DND-41 (cell line): Measurements from ENCODE around the gene LYRM2.

Experiments
- EZH2 ChIP-seq: IDR thresholded peaks from 3 replicates; pipeline ENCODE4 v1.6.1; 2012; ENCODE audit warnings: borderline replicate concordance, low read depth, mild to moderate bottlenecking, moderate library complexity, low read length, inconsistent platforms; ENCODE audit not compliant: severe bottlenecking
- TF ChIP-seq, protein P1 (sequence below): IDR thresholded peaks from 2 replicates; pipeline ENCODE4 v1.5.1; 2012; ENCODE audit warnings: borderline replicate concordance, low read length, moderate library complexity, mild to moderate bottlenecking; ENCODE audit not compliant: poor library complexity, severe bottlenecking; ENCODE audit errors: extremely low read depth

DNA sequence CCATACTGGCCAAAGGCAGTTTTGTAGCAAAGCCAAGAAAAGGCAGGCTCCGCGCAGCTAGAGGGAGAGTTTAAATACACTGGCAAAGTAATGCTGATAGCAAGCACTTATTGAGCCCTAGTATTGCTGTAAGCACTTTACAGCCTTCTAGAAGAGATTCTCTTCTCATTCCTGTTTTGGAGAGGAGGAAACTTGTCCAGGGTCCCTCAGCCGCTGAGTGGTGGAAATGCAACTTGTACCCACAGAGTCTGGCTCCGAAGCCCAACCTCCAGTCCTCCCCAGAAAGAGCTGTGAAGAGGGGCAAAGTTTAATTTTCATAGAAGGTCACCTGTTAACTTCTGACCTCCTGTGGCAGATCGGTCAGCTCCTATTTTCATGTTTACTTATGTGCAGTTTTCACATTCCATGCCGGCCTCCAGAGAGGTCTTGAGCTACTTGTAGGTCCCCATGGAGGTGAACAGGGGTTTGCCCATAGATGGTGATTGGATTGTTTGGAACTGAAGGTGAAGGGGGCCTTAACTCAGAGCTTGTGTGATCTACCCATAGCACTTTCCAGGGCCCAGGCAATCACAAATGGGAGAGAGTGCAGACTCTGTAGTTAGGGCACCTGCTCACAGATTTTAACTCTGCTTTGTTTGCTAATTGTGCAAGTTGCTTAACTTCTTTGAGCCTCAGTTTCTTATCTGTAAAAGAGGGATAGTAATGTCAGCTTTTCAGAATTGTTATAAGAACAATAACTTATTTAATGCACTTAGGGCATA is 70.7 kb downstream of the LYRM2 start:
- TF ChIP-seq, protein P1, sequence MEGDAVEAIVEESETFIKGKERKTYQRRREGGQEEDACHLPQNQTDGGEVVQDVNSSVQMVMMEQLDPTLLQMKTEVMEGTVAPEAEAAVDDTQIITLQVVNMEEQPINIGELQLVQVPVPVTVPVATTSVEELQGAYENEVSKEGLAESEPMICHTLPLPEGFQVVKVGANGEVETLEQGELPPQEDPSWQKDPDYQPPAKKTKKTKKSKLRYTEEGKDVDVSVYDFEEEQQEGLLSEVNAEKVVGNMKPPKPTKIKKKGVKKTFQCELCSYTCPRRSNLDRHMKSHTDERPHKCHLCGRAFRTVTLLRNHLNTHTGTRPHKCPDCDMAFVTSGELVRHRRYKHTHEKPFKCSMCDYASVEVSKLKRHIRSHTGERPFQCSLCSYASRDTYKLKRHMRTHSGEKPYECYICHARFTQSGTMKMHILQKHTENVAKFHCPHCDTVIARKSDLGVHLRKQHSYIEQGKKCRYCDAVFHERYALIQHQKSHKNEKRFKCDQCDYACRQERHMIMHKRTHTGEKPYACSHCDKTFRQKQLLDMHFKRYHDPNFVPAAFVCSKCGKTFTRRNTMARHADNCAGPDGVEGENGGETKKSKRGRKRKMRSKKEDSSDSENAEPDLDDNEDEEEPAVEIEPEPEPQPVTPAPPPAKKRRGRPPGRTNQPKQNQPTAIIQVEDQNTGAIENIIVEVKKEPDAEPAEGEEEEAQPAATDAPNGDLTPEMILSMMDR = no peak
- TF ChIP-seq EZH2 = no peak
